ENCODE measurements around the gene SEMA3B.
"Not testable (repeated sequence)": the region's sequence is repeated elsewhere in the genome, so short reads cannot be mapped to it uniquely, and the experiment has no call there.

Gene SEMA3B

GRCh38 chr3:50295553-50296431, 26.8 kb downstream of the SEMA3B start:
- no peak for DNase-seq

DNA sequence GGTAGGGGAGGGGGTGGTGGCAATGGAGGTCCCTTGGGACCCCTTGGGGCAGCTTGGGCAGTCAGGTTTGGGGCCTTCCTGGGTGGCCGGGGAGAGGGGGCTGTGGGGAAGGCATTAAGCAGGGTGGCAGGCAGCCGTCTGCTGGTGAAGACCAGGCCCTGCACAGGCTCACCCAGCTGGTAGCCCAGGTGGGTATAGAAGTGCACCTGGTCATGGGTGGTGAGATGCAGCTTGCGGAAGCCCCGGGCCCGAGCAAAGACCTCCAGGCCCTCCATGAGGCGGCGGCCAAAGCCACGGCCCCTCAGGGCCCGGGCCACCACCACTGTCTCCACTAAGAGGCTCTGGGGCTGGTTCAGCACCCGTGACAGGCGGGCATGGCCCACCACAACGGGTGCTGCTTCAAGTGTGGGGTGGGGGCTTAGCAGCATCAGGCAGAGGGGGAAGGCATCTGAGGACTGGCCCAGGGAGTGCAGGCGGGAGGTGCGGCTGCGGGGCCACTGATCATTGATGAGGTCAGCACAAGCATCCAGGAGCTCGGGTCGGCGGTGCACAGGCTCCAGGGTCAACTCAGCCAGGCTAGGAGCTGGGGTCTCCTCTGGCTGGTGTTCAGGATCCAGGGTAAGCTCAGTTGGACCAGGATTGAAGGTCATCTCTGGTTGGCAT, 27.9 kb downstream of the SEMA3B start:
- no peak for DNase-seq

- no peak for DNase-seq
These were observed 28.4 kb downstream of the SEMA3B start for GRCh38 chr3:50297384-50297775.

DNA sequence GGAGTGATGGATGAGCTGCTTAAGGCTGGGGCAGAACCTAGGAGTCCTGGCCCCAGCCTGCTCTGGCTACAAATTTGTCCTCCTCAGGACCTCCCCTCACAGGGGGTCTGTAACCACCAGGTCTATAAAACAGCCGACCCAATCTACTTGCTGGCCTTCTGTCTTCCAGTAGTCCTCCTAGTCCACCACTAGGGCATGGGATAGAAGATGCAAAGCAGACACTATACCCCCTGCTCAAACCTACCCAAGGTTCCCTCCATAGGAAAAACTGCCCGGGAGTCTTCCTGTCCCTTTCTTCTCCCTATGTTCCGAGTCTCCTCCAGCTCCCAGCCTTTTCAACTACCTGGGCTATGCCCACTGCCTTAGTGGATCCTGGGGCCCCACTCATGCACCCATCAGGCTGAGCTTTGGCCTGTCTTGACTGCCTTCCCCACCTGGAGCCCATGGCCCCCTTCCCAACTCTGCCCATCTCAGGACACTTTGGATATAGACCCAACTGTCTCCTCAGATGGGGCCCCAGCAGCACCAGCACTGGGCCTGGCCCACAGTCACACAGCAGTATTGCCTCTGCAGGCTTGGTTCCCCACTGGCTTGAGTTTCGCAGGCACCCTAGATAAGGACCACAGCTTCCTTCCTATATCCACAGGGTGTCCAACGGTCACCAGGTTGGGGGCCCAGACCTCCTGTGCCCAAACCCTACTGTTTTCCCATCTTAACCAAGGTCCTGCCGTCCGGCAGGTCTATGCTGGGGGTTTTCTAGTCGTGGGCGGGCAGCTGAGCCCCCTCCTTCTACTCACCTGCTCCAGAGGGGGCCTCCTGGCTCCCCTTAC, 29.2 kb downstream of the SEMA3B start:
- no peak for DNase-seq

DNA sequence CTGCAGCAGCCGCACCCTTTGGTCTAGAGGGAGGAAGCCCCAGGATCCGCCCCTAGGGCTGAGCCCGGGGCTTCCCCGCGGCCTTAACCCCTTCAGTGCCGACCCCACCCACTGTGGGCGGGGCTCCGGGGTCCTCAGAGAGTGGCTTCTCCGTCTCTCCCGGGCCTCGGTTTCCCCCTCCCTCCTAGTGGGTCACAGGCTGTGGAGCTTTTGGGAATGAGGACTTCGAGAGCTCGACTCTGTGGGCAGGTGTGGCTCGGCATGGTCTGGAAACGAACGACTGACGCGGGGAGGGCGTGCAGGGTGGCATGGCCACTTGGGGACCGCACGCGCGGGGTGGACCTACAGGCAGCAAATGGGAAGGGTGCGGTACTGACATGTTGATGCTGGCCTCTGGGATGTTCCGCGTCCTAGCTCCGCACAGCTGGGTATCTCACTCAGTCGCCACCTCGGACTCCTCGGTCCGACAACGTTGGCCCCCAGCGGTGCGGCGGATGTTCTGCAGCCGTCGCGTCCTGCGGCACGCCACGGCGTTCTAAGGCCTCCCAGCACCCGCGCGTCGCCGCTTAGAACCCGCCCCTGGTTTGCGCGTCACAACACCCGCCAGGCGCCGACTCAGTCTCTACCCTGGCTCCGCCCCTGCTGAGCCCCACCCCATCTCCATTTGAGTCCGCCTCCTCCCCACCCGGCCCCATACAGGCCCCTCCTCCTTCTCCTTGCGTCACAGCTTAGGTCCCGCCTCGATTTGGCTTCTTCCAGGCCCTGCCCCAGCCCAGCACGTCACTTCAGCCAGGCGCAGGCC, 30.1 kb downstream of the SEMA3B start, which contains the start of the genes HYAL3 and NAA80:
HYAL3 (minus strand) TSS at position 570 of the 802 bp plus-strand sequence. CDS start 3,803 bp downstream, outside the sequence.
NAA80 (minus strand) TSS at position 570 of the 802 bp plus-strand sequence. CDS start 1,942 bp downstream, outside the sequence.
- peak; percentile 86 for DNase-seq

- no peak for DNase-seq
These were observed 30.6 kb downstream of the SEMA3B start for GRCh38 chr3:50299638-50299928.

GRCh38 chr3:50299929-50300680, 31.2 kb downstream of the SEMA3B start:
- DNase-seq = no peak

DNA sequence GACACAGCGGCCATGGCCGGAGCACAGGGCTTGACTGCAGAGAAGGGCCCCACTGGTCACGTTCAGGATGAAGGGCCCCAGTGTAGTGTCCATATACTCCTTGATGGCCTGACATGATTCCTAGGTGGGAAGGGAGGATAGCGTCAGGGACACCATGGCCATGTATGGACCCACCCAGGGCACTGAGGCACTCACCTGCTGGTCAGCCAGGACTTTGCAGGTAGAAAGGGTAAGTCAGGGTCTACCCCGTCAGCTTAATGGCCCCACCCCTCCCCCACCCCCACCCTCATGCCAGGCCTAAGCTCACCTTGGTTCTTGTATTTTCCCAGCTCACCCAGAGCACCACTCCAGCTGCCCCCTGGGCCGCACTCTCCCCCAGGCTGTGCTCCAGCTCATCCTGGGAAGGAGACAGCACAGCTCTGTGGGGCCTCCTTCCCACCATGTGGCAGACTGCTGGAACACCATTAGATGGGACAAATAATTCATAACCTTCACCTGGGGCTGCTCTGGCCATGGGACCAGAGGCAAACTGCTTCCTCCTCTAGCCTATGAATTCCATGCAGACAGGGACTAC, 31.8 kb downstream of the SEMA3B start:
- no peak for DNase-seq

GRCh38 chr3:50302095-50303012, 33.4 kb downstream of the SEMA3B start:
- DNase-seq = no peak

- no peak for DNase-seq
These were observed 34.3 kb downstream of the SEMA3B start, which contains the start of gene HYAL1 for GRCh38 chr3:50303013-50303815. Gene HYAL1, minus strand, starts transcription at chr3:50303574. Its CDS starts 618 bp downstream, at chr3:50302956.

DNA sequence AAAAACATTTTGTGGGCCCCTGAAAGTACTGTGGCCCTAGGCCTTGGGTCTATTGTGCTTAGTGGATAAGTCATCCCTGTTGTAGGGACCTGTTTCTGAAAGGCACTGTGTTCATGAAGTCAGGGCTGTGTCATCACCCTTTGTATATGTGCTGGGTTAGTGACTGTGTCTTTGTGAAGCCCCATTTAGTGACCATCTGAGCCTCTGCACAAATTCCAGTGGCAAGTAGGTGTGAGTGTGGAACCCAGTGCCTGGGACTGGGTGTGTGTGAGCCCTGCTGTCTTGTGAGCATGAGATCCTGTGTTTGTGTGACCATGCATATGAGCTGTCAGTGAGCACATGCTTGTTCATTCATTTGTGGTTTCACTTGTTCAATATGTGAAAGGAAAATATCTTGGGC, 35.7 kb downstream of the SEMA3B start:
- no peak for DNase-seq

GRCh38 chr3:50312041-50312440, 43.1 kb downstream of the SEMA3B start:
- not testable (repeated sequence) for DNase-seq

GRCh38 chr3:50314342-50314741, 45.4 kb downstream of the SEMA3B start:
- no peak for DNase-seq

GRCh38 chr3:50314816-50315215, 45.9 kb downstream of the SEMA3B start:
- DNase-seq = no peak

DNA sequence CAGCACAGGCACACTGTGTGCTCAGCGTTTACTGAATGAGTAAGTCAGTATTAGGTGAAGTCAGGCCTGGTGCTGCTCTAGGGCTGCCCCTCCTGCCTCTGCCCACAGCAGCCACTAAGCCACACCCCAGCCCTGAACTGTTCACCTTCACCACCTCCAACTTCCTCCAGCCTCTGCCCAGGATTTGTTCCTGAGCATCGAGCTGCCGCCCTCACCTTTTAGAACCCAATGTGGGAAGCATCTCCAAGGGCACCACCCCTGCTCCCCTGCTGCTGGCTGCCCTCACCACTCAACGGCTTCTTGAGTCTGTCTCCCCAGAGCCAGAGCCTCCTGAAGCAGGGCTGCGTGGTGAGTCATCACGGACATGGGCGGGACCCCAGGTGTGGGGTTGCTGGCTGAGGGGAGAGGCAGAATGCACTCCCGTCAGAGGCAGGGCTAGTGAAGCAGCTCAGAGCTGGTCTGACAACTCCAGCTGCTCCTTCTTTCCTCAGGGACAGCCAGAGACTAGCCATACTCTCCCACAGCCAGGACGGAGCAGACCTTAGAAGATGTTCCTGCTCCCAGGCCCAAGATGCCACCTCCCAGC, 47.8 kb downstream of the SEMA3B start:
- peak; percentile 60 for DNase-seq

DNA sequence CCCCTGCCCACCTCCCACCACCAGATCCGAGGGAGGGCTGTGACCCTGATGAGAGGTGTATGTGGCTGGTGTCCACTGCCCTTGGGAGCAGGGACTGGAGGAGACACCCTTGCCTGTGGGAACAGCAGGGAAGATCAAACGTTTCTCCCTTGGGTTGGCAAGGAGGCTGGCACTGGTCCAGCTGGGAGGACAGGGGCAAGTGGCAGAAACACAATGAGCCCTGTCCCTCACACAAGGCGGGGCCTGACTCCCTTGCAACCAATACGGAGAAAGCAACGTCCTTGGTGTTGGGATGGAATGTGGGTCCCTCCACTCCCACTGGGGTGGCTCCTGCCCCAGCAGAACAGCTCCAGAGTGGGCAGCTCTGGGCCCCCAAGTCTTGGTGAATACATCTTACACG, 48.4 kb downstream of the SEMA3B start:
- peak; percentile 18 for DNase-seq

DNA sequence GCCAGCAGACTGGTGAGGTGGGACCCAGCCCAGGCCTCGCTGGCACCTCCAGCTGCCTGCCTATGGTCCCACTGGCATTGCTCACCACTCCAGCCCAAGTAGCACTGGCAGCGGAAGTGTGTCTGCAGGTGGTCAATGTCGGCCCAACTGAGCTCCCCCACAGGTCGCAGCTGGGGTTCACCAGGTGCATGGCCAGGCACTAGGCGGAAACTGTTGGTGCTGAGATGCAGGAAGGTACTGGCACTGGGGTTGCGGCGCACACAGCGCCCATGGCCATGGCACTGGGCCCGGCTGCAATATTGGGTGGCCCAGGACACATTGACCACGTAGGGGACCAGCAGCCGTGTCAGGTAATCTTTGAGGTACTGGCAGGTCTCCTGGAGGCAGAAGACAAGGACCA, 49.2 kb downstream of the SEMA3B start:
- DNase-seq = no peak

- no peak for DNase-seq
These were observed 49.7 kb downstream of the SEMA3B start for GRCh38 chr3:50318615-50319014.
